Measurements from ENCODE around the gene HSF2. TPM values are rescaled to one million over a fixed set of nuclear protein-coding genes. Genes with fewer than 3 reads are reported as not detected.

Gene HSF2
- total RNA-seq, 1 experiment from 2014 or later: 52.1 TPM

DNA sequence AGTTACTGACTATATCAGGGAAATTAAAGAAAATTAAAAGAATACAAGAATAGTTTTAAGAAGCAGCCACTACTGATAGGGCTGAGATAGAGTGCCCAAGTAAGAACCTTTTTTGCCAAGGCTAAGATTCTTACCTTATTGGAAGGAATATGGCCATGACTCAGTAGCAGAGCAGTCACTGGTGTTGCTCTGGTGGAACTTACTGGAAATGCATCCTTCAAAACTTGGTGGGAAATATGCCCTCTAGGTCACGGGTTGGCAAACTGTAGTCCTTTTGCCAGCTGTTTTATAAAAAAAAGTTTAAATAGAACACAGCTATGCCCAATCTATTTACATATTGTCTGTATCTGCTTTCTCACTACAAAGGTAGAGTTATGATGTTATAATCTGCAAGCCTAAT lies 6.0 kb downstream of the HSF2 start:
- Histone ChIP-seq H4K20me1 (ENCODE audit: insufficient read depth, low read depth, low read length) (peaks cover 9% of the 10 kb centered on the region; the same call in 1 of the 2 replicates), H2AFZ (ENCODE audit: low read length) (no peak overlapping the region), H3K9me3 (ENCODE audit: low read length) (no peaks in the 10 kb centered on the region), H3K79me2 (ENCODE audit: low read length) (peaks cover 99% of the 10 kb centered on the region), H3K9ac (ENCODE audit: low read length) (no peak overlapping the region), H3K9me2 (replicated peaks; ENCODE audit: insufficient read depth, low read length) (no peaks in the 10 kb centered on the region), H3K36me3 (ENCODE audit: insufficient read depth, low read length) (peaks cover 18% of the 10 kb centered on the region), H3K4me1 (ENCODE audit: low read length) (peaks cover 16% of the 10 kb centered on the region), H3K27ac (ENCODE audit: low read length) (no peak overlapping the region), H3K4me2 (ENCODE audit: low read depth, low read length, poor library complexity, severe bottlenecking) (no peak overlapping the region), H3K27me3 (ENCODE audit: low read length) (no peaks in the 10 kb centered on the region), H3K4me3 (ENCODE audit: low read length) (no peak overlapping the region)
- DNase-seq: no peak

DNA sequence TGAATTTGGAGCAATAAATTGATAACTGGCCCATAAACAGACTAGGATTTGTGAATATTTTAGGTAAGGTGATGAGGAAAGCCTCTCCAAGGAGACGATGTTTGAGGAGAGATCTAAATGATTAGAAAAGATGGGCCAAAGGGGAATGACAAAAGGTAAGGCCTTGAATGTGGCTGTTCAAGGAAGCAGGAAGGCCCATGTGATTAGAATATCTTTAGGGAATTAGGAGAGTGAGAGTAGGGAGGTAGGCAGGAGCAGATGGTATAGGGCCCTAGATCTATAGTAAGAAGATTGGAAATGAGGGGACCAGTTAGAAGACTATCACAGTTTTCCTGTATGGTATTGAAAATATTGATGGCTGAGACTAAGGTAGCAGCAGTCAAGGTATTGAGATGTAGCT lies 6.7 kb downstream of the HSF2 start:
- H3K9me3 ChIP-seq (ENCODE audit: low read length): no peaks in the 10 kb centered on the region
- no peak overlapping the region for H3K27ac ChIP-seq (ENCODE audit: low read length)
- peaks cover 9% of the 10 kb centered on the region; the same call in 1 of the 2 replicates for H4K20me1 ChIP-seq (ENCODE audit: insufficient read depth, low read depth, low read length)
- no peaks in the 10 kb centered on the region for H3K9me2 ChIP-seq (replicated peaks; ENCODE audit: insufficient read depth, low read length)
- H3K4me2 ChIP-seq (ENCODE audit: low read depth, low read length, poor library complexity, severe bottlenecking): no peak overlapping the region
- no peak for DNase-seq
- no peak overlapping the region for H2AFZ ChIP-seq (ENCODE audit: low read length)
- no peaks in the 10 kb centered on the region for H3K27me3 ChIP-seq (ENCODE audit: low read length)
- H3K36me3 ChIP-seq (ENCODE audit: insufficient read depth, low read length): peaks cover 18% of the 10 kb centered on the region
- H3K4me1 ChIP-seq (ENCODE audit: low read length): peaks cover 8% of the 10 kb centered on the region
- H3K9ac ChIP-seq (ENCODE audit: low read length): no peak overlapping the region
- H3K79me2 ChIP-seq (ENCODE audit: low read length): peaks cover 99% of the 10 kb centered on the region
- no peak overlapping the region for H3K4me3 ChIP-seq (ENCODE audit: low read length)

- Histone ChIP-seq H3K4me1 (ENCODE audit: low read length) (no peaks in the 10 kb centered on the region; the same call in none of the 2 replicates), H3K27ac (ENCODE audit: low read length) (no peak overlapping the region), H3K36me3 (ENCODE audit: insufficient read depth, low read length) (peaks cover 17% of the 10 kb centered on the region)
Measured at GRCh38 chr6:122407712-122408111, 8.3 kb downstream of the HSF2 start.

DNA sequence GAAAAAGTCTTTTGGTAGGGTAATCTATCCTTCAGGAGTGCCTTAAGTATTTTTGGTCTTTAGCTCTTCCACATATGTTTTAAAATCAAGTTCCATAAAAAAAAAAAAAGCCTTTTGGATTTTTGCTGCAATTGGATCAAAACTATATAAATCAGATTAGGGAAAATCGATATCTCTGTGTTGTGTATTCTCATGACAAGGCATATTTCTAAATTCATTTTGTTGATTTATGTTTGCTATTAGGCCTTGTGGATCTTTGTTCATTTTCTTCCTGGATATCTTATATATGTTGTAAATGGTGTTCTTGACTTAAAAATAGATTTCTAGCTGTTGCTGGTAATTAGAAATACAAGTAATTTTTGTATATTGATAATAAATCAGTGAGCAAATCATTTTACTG lies 8.8 kb downstream of the HSF2 start:
- Histone ChIP-seq H3K36me3 (ENCODE audit: insufficient read depth, low read length) (peaks cover 14% of the 10 kb centered on the region), H3K9me3 (ENCODE audit: low read length) (no peaks in the 10 kb centered on the region), H3K79me2 (ENCODE audit: low read length) (peaks cover 97% of the 10 kb centered on the region), H3K4me3 (ENCODE audit: low read length) (no peak overlapping the region), H4K20me1 (ENCODE audit: insufficient read depth, low read depth, low read length) (0 out of 2 replicates have a peak, but pooled peaks cover 10% of the 10 kb centered on the region), H3K9me2 (replicated peaks; ENCODE audit: insufficient read depth, low read length) (no peaks in the 10 kb centered on the region), H2AFZ (ENCODE audit: low read length) (no peak overlapping the region), H3K4me1 (ENCODE audit: low read length) (no peaks in the 10 kb centered on the region; the same call in none of the 2 replicates), H3K27me3 (ENCODE audit: low read length) (no peaks in the 10 kb centered on the region), H3K9ac (ENCODE audit: low read length) (no peak overlapping the region), H3K27ac (ENCODE audit: low read length) (no peak overlapping the region), H3K4me2 (ENCODE audit: low read depth, low read length, poor library complexity, severe bottlenecking) (no peak overlapping the region)
- DNase-seq: no peak

More at GRCh38 chr6:122407712-122408111, 8.3 kb downstream of the HSF2 start:
- Histone ChIP-seq H3K79me2 (ENCODE audit: low read length) (peaks cover 99% of the 10 kb centered on the region), H3K4me2 (ENCODE audit: low read depth, low read length, poor library complexity, severe bottlenecking) (no peak overlapping the region), H3K9me2 (replicated peaks; ENCODE audit: insufficient read depth, low read length) (no peaks in the 10 kb centered on the region), H3K9ac (ENCODE audit: low read length) (no peak overlapping the region), H2AFZ (ENCODE audit: low read length) (no peak overlapping the region), H4K20me1 (ENCODE audit: insufficient read depth, low read depth, low read length) (peaks cover 10% of the 10 kb centered on the region; the same call in 1 of the 2 replicates), H3K9me3 (ENCODE audit: low read length) (no peaks in the 10 kb centered on the region), H3K4me3 (ENCODE audit: low read length) (no peak overlapping the region), H3K27me3 (ENCODE audit: low read length) (no peaks in the 10 kb centered on the region)
- DNase-seq: no peak

DNA sequence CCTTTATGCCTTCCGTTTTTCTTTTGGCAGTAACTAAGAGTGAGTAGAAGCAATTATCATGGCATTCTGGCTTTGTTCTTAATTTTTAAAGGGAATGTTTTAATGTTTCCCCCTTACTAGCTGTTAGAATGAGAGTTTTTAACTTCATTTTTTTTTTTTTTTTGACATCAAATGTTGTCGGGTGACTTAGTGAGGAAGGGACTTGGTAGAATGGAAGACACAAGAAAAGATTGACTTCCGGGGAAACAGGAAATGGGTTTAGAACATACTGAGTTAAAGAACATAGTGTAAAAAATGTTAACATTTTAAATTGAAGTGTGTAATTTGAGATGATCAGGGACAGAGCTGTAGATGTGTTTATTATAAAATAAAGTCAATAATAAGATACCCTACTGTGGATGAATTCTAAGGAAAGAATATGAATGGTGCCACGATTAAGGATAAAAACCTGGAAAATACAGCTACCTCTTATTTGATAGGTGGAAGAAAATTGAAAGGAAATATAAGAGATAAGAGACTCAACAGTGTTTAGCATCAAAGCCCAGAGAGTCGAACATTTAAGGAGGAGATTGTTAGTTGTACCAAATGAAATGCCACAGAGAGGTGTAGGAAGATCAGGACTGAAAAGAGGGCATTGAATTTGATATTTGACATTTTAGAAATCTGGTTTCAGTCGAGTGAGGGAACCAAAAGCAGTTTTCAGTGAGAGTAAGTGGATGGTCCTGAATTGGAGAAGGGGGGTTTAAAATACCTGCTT lies 9.4 kb downstream of the HSF2 start:
- H3K9me3 ChIP-seq (ENCODE audit: low read length): no peaks in the 10 kb centered on the region
- no peak for DNase-seq
- H3K36me3 ChIP-seq (ENCODE audit: insufficient read depth, low read length): peaks cover 16% of the 10 kb centered on the region
- no peak overlapping the region for H2AFZ ChIP-seq (ENCODE audit: low read length)
- H3K27me3 ChIP-seq (ENCODE audit: low read length): no peaks in the 10 kb centered on the region
- no peak overlapping the region for H3K4me3 ChIP-seq (ENCODE audit: low read length)
- peaks cover 97% of the 10 kb centered on the region for H3K79me2 ChIP-seq (ENCODE audit: low read length)
- H3K9ac ChIP-seq (ENCODE audit: low read length): no peak overlapping the region
- no peak overlapping the region for H3K27ac ChIP-seq (ENCODE audit: low read length)
- H3K4me2 ChIP-seq (ENCODE audit: low read depth, low read length, poor library complexity, severe bottlenecking): no peak overlapping the region
- H3K9me2 ChIP-seq (replicated peaks; ENCODE audit: insufficient read depth, low read length): no peaks in the 10 kb centered on the region
- H4K20me1 ChIP-seq (ENCODE audit: insufficient read depth, low read depth, low read length): 0 out of 2 replicates have a peak, but pooled peaks cover 10% of the 10 kb centered on the region
- H3K4me1 ChIP-seq (ENCODE audit: low read length): no peaks in the 10 kb centered on the region; the same call in none of the 2 replicates

DNA sequence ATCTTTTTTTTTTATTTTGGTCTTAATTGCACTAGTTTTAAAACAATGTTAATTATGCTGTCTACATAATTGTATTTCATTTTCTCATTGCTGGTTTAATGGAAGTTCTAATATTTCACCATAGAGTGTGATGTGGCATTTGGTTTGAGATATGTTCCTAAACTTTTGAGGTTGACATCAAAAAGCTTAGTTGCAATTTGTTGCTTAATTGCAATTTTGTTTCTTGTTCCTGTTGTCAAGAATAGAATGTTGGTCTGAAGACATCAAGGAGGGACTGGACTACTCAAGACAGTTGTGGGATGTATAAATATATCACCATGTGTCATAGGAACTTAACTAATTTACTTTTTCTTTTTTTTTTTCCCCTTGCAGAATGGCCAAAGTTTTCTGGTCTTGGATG lies 12.5 kb downstream of the HSF2 start:
- Histone ChIP-seq H3K27me3 (ENCODE audit: low read length) (no peaks in the 10 kb centered on the region), H3K27ac (ENCODE audit: low read length) (no peak overlapping the region), H3K9ac (ENCODE audit: low read length) (no peak overlapping the region), H3K36me3 (ENCODE audit: insufficient read depth, low read length) (peaks cover 38% of the 10 kb centered on the region), H3K4me2 (ENCODE audit: low read depth, low read length, poor library complexity, severe bottlenecking) (no peak overlapping the region), H3K9me2 (replicated peaks; ENCODE audit: insufficient read depth, low read length) (no peaks in the 10 kb centered on the region), H3K79me2 (ENCODE audit: low read length) (peaks cover 92% of the 10 kb centered on the region), H2AFZ (ENCODE audit: low read length) (no peak overlapping the region), H3K9me3 (ENCODE audit: low read length) (no peaks in the 10 kb centered on the region), H4K20me1 (ENCODE audit: insufficient read depth, low read depth, low read length) (0 out of 2 replicates have a peak, but pooled peaks cover 10% of the 10 kb centered on the region), H3K4me3 (ENCODE audit: low read length) (no peak overlapping the region), H3K4me1 (ENCODE audit: low read length) (no peaks in the 10 kb centered on the region; the same call in 1 of the 2 replicates)
- DNase-seq: no peak

DNA sequence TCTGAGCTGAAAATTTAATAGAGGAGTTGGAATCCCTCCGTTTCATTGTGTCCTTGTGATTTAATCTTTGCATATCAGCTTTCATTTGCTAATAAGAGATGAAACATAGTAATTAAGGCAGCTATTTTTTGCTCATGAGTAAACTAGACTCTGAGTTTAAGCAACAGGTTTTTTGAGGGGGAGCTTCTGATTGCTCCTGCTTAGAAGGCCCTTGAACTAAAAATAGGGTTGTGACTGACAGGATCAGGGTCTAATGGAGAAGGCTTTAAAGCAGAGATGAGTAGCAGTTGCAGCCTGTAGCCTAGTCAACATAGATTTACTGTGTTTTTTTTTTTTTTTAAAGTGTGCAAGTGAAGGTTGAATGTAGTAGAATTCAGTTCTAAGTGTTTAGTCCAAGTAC lies 17.4 kb downstream of the HSF2 start:
- Histone ChIP-seq H3K9me3 (ENCODE audit: low read length) (no peaks in the 10 kb centered on the region), H3K79me2 (ENCODE audit: low read length) (peaks cover 72% of the 10 kb centered on the region), H3K27ac (ENCODE audit: low read length) (no peak overlapping the region), H3K27me3 (ENCODE audit: low read length) (no peaks in the 10 kb centered on the region), H3K4me2 (ENCODE audit: low read depth, low read length, poor library complexity, severe bottlenecking) (no peak overlapping the region), H2AFZ (ENCODE audit: low read length) (no peak overlapping the region), H3K4me3 (ENCODE audit: low read length) (no peak overlapping the region), H4K20me1 (ENCODE audit: insufficient read depth, low read depth, low read length) (no peaks in the 10 kb centered on the region), H3K9ac (ENCODE audit: low read length) (no peak overlapping the region), H3K4me1 (ENCODE audit: low read length) (no peaks in the 10 kb centered on the region), H3K36me3 (ENCODE audit: insufficient read depth, low read length) (peaks cover 63% of the 10 kb centered on the region; the same call in 1 of the 2 replicates), H3K9me2 (replicated peaks; ENCODE audit: insufficient read depth, low read length) (no peaks in the 10 kb centered on the region)
- DNase-seq: no peak

GRCh38 chr6:122422003-122422402 lies 22.6 kb downstream of the HSF2 start:
- H3K4me3 ChIP-seq (ENCODE audit: low read length): no peak overlapping the region
- H3K36me3 ChIP-seq (ENCODE audit: insufficient read depth, low read length): peaks cover 74% of the 10 kb centered on the region

More at GRCh38 chr6:122422003-122422402, 22.6 kb downstream of the HSF2 start:
- Histone ChIP-seq H3K27me3 (ENCODE audit: low read length) (no peaks in the 10 kb centered on the region), H3K9me3 (ENCODE audit: low read length) (no peaks in the 10 kb centered on the region), H3K4me2 (ENCODE audit: low read depth, low read length, poor library complexity, severe bottlenecking) (no peak overlapping the region), H2AFZ (ENCODE audit: low read length) (no peak overlapping the region), H4K20me1 (ENCODE audit: insufficient read depth, low read depth, low read length) (no peaks in the 10 kb centered on the region), H3K4me1 (ENCODE audit: low read length) (no peaks in the 10 kb centered on the region), H3K9ac (ENCODE audit: low read length) (no peak overlapping the region), H3K9me2 (replicated peaks; ENCODE audit: insufficient read depth, low read length) (no peaks in the 10 kb centered on the region; the same call in 1 of the 2 replicates), H3K79me2 (ENCODE audit: low read length) (peaks cover 63% of the 10 kb centered on the region), H3K27ac (ENCODE audit: low read length) (no peak overlapping the region)
- no peak for DNase-seq
